IPS-NIHi7 (cell line): Measurements from ENCODE around the gene TDG.
"Not testable (repeated sequence)": the region's sequence is repeated elsewhere in the genome, so short reads cannot be mapped to it uniquely, and the experiment has no call there.

ENCODE experiments used
- DNase-seq: peaks from one replicate; pipeline ENCODE4 v3.0.0; 2012; ENCODE audit warnings: mixed read lengths; ENCODE audit errors: extremely low spot score

TDG gene

DNA sequence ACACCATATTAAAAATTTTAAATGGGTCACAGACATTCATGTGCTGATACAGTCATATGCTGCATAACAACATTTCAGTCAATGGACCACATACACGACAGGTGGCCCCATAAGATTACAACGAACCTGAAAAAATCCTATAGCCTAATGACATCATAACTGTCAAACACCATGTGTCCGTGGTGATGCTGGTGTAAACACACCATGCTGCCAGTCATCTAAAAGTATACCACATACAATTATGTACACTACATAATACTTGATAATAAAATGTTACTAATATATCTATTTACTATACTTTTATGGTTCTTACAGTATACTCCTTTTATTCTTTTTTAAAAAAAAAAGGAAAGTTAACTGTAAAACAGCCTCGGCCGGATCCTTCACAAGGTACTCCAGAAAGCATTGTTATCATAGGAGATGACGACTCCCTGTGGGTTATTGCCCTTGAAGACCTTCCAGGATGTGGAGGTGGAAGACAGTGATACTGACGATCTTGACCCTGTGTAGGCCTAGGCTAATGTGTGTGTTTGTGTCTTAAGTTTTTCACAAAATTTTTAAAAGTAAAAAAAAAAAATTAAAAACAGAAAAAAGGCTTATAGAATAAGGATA is 5.0 kb upstream of the TDG start:
- DNase-seq, result no peak

- DNase-seq, result no peak
Measured at GRCh38 chr12:103962493-103962892, 3.2 kb upstream of the TDG start.

DNA sequence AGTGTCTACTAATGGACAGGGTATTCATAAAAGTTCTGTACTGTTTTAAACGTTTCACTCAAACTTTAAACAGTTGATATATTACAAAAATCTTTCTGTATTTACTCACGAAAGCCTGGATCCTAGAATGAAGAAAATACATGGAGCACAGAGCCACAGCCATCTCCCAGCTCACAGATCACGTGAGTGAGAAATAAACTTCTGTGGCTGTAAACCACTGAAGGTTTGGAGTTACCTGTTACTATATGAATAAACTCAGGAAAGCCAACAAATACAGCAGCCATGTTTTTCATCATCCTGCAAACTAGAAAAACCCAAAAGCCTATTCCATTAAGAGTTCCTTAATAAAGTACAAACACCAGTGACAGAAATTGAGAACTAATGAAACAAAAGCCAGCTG is 867 bp upstream of the TDG start:
- no peak for DNase-seq

GRCh38 chr12:103965255-103965589 is 450 bp upstream of the TDG start:
- DNase-seq, result no peak

DNA sequence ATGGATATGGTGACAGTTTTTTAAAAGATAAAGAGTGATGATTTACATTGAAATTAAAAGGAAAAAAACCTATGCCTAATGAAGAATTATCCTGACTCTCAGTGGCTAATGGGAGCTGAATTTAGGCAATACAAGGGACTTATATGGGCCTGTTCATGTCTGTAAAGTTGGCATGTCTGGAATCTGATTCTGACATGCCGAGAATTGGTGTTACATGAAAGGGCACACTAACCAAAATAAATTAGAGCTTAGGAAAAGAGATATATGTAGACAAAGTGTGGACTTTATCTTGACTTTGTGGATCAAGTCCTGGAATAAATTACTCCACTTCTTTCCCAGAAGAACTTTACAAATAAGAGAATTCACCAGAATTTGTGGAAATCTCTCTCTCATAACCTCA is 1.1 kb downstream of the TDG start:
- no peak for DNase-seq

GRCh38 chr12:103969391-103969790 is 3.7 kb downstream of the TDG start:
- no peak for DNase-seq

DNA sequence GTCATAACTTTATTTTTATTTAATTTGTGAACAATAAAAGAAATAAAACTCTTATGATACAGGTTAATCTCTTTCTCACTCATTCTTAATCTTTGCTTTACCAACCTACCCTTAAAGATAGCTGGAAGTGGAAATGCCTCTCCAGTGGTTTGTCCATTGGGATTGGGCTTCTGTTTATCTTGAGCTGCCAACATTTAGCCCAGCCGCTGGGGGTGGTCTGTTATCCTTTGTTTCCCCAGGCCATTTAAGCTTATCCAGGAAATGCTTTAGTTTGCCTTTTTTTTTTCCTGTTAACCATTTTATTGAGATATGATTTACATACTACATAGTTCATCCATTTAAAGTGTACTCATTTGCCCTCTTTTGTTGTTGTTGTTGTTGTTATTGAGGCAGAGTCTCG is 8.2 kb downstream of the TDG start:
- no peak for DNase-seq

GRCh38 chr12:103975368-103975767 is 9.7 kb downstream of the TDG start:
- no peak for DNase-seq

GRCh38 chr12:103978384-103978982 is 12.8 kb downstream of the TDG start:
- DNase-seq, result no peak

DNA sequence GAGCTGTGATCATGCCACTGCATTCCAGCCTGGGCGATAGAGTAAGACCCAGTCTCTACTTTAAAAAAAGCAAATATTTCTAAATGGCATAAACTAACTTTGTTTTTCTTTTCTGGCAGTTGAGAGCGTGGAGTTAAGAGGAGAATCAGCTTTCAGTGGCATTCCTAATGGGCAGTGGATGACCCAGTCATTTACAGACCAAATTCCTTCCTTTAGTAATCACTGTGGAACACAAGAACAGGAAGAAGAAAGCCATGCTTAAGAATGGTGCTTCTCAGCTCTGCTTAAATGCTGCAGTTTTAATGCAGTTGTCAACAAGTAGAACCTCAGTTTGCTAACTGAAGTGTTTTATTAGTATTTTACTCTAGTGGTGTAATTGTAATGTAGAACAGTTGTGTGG is 21.2 kb downstream of the TDG start:
- DNase-seq, result no peak

- DNase-seq, result no peak
Measured at GRCh38 chr12:103994235-103994634, 28.6 kb downstream of the TDG start.

- DNase-seq, result no peak
Measured at GRCh38 chr12:103996595-103996994, 30.9 kb downstream of the TDG start.

GRCh38 chr12:103997286-103997900 is 31.7 kb downstream of the TDG start:
- DNase-seq, result no peak

DNA sequence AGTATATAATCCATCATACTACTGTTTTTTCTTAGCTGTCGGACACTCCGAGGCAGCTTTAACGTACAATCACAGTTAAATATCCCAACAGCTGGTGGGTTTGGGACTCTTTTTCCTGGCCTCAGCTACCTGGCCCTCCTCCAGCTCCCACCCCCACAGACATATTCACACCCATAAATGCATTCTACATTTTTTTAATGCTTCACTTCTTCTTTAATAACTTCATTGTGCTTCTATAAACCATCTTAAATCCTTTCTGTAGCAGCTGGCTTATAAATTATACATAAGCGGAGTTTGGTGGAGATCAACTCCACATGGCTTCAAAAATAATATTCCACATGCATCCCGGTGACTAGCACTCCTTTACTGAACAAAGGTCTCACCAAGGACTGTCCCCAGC is 33.3 kb downstream of the TDG start:
- no peak for DNase-seq

GRCh38 chr12:104000807-104001434 is 35.2 kb downstream of the TDG start:
- no peak for DNase-seq

- no peak for DNase-seq
Measured at GRCh38 chr12:104002686-104003085, 37.0 kb downstream of the TDG start.

- DNase-seq, result no peak
Measured at GRCh38 chr12:104003596-104003995, 37.9 kb downstream of the TDG start.

DNA sequence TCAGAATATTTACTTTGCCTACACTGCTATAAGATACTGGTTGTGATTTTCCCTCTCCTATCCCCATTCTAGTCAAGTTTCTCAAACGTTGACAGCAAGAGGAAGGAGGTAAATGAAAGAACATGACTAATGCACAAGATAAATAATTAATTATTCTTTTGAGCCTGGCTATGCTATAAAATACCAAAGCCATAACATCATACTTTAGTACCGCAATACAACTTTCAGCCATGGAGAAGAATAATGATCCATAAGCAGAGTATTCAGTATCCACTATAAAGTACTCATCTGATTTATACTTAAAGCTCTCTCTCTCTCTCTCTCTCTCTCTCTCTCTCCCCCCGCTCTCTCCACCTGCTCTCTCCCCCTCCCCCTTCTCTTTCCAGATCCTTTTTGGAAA is 41.3 kb downstream of the TDG start:
- DNase-seq, result no peak

- no peak for DNase-seq
Measured at GRCh38 chr12:104010121-104010520, 44.4 kb downstream of the TDG start.

GRCh38 chr12:104010606-104011169 is 45.0 kb downstream of the TDG start:
- DNase-seq, result no peak

GRCh38 chr12:104011253-104011652 is 45.6 kb downstream of the TDG start:
- DNase-seq, result no peak

DNA sequence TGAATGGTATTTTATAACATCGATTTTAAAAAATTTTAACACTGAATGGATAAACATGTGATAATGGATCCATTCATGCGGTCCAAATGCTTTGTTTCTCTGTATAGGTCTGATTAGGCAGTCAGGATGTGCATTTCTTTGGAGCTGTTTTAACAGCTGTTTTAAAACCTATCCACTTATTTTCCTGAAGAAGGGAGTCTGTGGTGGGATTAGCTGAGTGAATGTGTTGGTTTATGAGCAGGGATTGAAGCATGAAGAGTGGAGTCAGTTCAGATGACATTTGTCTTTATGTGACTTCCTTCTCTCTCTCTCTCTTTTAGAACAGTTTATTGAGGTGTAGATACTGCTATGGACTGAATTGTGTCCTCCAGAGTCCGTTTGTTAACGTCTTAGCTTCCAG is 46.7 kb downstream of the TDG start:
- no peak for DNase-seq

- not testable (repeated sequence) for DNase-seq
Measured at GRCh38 chr12:104021862-104022261, 56.2 kb downstream of the TDG start.
